ENCODE data around the gene CCNI2. TPM values are rescaled to one million over a fixed set of nuclear protein-coding genes. Genes with fewer than 3 reads are reported as not detected.
A peak's percentile ranks its signal among the peaks of the same experiment; 100 is the strongest.

The CCNI2 gene
- total RNA-seq, 1 experiment from 2014 or later = 8.8 TPM

DNA sequence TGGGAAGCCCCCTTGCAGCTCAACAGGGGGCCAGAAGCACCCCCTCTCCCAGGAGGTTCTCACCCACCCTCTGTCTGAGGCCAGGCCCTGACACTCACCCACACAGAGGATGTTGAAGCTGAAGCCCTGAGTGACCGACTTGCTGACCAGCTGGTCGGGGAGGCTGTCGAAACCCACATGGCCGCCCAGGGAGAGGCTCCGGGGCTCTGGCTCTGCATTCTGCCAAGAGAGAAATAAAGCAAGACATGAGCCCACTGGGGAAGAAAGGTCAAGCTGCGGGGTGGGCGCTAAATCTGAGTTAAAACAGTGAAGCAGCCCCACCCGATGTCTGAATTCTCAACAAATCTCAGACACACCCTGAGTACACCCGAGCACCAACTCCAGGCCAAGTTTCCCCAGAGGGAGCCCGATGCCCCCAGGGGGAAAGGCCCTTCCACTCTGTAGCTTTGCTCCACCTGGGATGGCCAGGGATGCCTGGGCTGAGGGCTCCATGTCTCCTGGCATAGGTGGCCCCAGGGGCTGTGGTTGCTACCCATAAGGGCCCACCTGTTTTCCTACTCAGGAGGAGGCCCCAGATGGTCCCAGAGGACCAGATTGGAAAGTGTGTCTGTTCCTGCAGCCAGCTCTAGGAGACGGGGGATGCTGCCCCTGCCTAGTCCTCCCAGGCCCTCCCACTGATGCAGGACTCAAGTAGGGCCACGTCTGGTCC lies 18.2 kb downstream of the CCNI2 start:
- no peak for DNase-seq (ENCODE audit: low spot score)

DNA sequence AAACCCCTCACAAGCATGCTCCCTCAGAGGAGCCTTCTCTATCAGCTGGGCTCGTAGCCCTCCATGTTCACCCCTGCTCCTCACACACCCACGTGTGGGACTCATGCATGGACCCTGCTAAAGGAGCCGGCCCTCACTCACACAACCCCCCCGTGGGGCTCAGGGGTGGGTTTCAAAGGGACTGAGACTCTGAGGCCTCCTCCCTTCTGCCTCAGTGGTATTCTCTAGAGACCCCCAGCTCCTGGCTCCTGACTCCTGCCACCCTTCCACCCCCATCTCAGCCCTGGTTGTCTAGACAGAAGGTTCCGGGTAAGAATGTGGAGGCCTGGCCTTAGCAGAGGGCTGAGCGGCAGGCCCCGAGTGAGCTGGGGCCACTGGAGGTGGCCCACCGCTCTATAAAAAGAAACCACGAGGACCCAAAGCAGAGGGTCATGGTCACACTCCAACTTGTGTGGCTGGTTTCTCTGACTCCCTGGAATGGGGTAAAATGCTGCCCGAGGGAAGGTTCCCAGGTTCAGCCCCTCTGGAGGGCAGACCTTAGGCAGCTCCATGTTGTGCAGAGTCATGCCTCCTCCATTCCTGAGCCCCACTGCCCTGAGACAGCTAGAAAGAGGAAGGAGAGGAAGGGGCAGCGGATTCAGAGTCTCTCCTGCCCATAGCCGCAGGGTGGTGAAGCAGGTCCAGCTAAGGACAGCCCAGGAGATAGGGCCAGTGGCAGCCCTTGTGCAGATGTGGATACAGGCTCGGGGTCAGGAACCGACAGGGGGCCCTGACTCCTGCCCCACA lies 19.0 kb downstream of the CCNI2 start:
- no peak for DNase-seq (ENCODE audit: low spot score)

DNA sequence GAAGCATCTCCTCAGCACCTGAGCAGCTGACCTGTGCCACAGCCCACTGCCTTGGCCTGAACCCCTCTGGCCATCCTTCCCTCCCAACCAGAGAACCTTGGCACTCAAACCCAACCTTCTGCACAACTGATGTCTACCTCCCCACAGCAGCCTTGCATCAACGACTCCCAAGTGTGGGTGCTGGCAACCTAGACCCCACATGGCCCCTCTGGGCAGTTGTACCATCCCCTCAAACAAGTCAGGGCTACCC lies 19.5 kb downstream of the CCNI2 start:
- DNase-seq (ENCODE audit: low spot score) = no peak

DNA sequence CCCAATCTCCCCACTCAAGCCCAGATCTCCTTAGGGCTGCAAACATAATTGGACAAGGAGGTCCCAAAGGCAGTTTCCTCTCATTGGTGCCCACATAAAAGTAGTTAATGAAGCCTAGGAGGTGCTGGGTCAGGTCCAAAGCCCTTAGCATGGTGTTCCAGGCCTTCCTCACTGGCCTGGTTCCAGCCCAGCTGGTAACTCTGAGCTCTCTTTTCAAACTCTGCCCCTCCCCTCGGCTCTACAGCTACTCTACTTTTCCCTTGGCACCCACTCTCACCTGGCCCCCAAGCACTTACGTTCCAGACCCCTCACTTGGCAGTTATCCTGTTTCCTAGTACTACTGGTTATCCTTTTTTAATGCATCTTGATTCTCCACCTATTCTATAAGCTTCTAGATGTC lies 19.9 kb downstream of the CCNI2 start:
- DNase-seq (ENCODE audit: low spot score) = no peak

DNA sequence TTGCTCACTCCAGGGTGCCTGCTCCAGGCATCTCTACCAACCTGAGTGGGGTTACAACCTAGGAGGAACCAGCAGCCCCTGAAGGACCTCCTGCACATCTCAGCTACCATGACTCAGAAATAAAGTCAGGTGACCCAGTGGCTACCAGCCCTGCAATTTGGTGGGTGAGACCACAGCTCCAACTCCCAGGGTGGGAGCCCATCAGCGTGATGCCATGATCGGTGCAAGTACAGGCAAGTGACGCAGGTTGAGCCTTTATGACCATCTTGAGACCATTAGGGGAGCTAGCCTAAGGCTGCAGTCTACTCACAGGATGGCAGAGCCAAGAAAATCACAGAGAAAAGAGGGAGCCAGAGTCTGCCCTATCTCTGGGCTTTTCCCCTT lies 21.3 kb downstream of the CCNI2 start:
- no peak for DNase-seq (ENCODE audit: low spot score)

DNA sequence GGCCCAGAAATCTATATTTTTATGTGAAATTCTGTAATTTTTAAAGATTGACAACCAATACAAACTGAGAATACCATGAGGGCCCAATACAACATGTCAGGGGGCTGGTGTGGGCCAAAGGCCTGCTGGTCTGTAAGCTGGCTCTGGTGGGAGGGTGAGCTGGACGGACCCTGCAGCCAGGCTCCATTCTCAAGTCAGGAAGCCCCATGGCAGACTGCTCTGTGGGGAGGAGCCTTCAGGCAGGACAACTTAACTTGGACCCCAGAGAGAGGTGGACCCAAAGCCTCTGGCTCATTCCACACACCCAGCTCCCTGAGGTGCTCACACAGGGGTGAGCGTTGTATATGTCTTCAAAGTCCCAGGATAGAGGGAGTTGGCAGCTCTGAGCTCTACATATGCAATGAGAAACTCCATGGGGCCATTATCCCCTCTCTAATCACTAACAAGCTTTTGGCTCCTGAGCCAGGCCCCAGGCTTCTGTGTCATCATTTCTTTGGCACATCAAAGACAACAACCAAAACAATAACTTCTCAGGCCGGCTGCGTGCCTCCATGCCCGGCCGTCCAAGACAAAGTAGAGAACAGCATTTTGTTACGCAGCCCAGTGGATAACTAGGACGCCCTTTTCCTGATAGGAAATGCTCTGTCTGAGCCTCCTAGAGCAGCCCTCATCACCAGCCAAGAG lies 23.4 kb downstream of the CCNI2 start:
- DNase-seq (ENCODE audit: low spot score) = no peak

DNA sequence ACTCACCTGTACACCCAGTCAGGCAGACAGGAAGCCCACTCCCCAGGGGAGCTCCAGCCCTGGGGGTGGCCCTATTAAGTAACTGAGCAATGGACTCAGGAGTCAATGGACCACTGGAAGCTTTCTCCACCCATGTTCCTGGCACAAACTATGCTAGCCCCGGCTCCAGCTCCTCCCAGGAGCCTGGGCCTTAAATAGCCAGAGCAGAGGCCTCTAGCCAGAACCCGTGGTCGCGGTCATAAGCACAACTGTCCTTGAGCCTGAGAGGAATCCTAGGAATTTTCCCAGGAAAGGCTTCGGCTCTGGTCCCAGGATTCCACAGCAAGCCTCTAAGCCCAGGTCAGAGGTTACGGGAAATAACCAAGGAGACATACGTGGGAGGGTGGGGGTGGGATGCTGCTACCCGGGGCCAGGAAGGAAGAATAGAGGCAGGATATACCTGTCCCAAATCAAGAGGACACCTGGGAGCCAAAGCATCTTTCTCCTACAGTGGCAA lies 24.3 kb downstream of the CCNI2 start:
- DNase-seq (ENCODE audit: low spot score) = no peak

DNA sequence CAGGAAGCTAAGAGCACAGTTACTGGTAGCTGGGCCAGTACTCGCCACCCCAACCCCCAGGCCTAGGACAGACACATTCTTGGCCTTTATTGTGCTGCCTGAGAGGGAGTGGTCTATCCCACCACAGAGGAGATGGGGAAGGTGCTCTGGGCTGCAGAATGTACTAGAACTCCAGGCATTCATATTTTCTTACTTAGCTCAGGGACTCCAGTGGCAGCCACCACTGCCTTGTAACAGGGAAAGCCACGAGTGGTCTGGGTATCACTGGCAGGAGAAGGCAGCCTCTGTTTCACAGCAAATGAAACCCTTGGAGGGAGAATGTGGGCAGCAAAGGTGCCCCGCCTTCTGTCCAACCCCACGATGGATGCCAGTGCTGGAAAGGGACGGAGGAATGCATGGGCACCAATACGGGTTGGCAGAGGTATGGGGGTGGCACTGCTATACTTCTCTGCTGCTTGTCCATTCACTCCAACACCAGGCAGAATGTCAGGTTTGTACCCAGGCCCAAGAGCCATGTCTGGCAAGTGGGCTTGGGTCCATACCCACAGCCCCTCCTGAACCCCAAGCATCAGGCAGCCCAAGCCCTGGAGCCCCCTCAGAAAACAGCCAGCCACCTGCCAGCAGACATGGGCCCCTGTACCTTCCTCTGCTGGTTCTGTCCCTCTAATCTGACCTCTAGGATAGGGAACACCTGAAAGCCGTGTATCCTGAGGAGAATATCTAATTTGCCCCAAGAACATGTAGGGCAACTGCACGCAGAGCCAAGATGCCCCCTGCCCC lies 25.3 kb downstream of the CCNI2 start:
- DNase-seq (ENCODE audit: low spot score) = no peak

DNA sequence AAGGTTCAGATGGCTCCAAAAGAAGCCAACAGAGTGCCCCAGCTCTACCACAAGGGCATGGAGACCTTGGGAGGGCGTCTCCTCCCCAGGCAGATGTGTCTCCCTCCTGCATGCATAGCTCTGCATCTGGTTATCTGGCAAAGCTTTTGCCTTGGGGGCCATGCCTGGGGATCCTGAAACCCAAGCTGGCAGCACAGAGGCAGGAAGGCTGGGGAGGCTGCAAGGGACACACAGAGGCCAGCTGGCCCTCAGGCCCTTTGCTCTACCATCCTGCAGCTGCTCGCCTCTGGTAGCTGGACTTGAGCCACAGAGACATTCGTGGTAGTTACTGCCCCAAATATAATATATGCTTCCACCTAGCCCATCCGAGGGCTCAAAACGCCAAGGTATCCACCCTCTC lies 25.9 kb downstream of the CCNI2 start:
- no peak for DNase-seq (ENCODE audit: low spot score)

DNA sequence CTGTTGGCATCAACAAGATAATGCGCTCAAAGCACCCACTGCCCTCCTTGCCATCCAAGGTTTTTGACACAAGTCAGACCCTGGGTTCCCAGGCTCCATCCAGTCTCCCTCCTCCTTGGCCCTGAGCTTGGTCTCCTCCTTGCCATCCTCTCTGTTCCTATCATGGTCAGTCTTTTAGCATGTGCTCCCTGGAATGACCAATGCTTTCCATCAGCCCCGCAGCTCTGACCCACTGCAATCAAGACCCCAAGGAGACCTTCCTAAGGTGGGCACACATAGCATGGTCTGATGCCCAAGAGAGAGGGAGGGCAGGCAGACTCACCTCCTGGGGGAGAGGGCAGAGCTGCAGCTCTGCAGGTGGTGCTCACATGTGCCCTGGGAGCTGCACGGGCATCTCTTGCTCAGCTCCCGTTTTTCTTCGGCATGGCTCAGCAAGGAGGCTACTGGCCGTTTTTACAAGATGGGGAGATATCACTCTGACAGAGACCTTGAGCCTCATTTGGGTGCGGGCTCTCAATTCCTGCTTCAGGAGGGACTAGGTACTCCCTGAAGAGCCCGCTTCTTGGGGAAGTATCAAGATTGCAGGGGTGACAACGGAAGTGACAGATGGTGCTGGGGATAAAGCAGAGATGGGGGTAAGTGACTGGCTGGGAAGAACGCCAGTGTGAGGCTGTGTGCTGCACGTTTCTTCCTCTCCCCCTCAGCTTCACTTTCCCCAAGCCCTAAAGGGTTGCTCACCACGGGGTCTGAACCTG lies 26.6 kb downstream of the CCNI2 start:
- DNase-seq (ENCODE audit: low spot score) = no peak

DNA sequence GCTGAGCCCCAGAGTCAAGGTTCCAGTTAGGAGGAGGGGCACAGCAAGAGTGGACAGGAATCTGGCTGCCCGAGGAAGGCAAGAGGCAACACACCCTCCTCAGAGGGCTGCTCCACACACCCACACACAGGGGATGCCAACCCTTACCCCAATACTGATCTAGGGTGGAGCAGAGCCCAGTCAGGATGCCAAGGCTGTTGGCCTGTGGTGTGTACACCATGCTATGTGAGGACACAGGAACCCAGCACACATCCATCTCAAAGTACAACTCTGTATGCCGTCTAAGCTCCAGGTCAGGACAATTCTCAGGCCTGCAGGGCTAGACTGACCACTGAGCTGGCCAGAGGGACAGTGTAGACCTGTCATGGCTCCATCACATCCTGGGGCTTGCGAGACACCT lies 27.2 kb downstream of the CCNI2 start:
- peak; percentile 60 for DNase-seq (ENCODE audit: low spot score)

DNA sequence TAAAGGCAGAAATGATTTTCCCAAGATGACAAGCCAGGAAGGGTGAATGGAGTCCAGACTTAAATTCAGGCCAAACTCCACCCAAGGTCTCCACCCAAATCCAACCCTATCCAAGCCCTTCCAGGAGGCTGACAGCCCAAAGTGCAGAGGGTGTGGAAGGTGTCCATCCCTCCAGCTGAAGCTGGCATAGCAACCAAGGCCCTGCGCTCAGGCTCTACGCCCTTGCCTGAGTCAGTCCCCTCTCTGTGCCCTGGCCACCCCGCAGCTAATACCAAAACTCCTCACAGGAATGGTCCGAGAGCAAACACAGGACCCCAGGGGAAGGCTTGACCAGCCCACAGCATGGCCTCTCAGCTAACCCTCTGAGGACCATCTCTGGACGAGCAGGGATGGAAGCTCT lies 27.7 kb downstream of the CCNI2 start:
- DNase-seq (ENCODE audit: low spot score) = no peak

DNA sequence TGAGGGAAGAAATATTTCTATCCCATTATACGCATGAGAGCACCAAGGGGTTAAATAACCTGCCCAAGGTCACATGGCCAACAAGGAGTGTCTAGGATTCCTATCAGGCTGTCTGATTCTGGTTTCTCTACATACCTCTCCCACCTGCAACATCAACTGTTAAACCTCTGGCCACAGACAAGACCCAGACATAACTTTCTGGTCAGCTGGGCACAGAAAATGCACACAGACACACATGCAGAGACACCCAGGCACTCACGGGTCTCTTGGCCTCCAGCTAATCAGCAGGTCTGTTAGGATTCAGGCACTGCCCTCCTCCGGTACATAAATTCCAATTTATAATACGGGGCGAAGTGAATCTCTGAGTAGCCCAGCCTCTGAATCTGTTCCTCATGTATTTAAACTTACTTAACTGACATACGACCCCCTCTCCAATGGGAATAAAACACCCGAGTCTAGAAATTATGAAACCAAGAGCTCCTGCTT lies 28.3 kb downstream of the CCNI2 start:
- DNase-seq (ENCODE audit: low spot score) = peak; percentile 52

DNA sequence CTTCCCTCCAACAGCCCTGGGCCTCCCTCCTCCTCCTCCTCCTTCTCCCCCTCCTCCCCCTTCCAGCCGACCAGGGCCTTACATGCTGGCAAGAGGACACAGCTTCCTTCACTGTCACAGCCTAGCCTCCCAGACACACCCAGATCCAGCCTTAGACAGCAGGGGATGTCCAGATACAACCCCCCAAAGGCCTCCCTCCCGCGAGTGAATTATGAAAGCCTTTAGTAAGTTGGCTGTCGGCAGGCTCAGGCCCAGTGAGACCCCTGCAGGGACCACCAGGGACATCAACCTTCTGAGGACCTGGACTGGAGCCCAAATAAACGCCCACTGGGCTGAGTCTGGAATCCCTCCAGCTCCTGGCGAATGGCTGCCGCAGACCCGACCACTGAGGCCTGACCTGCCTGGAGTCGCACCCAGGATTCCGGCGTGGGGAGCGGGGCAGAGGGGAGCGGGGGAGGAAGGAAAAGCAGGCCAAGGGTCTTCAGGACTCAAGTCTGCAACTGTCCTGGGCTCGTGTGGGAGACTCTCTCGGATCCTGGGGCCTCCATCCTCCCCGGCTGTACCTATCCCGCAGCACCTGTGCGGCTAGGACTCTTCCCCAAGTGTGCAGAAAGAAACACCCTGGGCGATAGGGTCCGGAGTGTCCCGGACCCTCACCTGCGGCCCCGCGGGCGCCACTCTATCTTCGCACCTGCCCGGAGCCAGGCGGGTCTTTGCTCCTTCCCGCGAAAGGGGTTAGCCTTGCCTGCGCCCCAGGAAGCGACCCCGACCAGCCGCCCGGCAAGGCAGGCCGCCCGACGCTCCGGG lies 29.1 kb downstream of the CCNI2 start:
- DNase-seq (ENCODE audit: low spot score) = peak; percentile 30

DNA sequence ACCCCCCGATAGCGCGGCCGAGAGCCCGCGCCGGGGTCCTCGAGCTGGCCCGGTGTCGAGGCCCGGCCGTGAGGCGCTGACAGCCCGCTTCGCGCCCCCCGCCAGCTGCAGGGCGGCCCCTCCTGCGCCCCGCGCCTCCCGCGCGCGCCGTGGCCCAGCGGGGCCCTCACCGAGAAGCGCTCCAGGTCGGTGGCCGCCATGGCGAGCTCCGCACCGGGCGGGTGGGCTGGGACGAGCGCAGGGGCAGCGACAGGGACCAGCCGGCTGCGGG lies 29.6 kb downstream of the CCNI2 start:
- DNase-seq (ENCODE audit: low spot score) = no peak

DNA sequence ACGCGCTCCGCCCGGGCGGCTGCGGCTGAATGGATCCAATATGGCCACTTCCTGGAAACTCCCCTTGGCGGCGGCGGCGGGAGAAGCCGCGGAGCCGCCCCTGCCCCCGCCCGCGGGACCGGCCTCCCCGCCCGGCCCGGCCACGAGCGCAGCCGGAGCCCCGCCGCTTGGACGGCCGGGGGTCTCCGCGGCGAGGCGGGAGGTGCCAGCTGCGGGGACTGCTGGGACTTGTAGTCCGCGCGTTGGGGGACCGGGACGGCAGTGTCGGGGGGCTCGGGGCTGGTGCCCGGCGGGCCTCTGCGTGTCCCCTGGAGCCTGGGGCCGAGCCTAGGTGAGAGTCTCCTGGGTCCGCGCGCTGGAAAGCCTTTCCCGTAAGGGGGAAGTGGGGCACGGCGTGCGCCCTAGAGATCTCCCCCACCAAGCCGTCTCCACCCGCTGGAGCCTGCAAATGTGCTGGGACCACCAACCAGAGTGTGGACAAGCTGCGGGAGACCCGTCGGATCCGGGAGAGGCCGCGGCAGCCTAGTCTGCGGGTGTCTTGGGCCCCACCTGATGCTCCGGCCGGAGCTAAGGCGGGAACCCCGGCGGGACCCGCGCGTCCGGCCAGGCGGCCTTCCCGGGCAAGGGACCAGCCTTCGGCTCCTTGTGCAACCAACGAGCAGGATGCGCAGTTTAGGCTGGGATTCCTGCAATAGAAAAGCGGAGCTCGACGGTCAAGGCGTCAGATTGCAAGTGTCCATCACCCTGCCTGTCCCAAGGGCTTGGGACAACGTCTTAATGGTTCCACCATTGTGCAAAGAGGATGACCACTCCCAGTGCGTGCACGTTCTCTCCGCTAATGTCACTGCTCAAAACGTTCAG lies 30.2 kb downstream of the CCNI2 start, which contains the start of gene SEPTIN8:
SEPTIN8 (minus strand) TSS at position 31 of the 861 bp plus-strand sequence. CDS start 102 bp downstream, outside the sequence.
- DNase-seq (ENCODE audit: low spot score) = peak; percentile 31

DNA sequence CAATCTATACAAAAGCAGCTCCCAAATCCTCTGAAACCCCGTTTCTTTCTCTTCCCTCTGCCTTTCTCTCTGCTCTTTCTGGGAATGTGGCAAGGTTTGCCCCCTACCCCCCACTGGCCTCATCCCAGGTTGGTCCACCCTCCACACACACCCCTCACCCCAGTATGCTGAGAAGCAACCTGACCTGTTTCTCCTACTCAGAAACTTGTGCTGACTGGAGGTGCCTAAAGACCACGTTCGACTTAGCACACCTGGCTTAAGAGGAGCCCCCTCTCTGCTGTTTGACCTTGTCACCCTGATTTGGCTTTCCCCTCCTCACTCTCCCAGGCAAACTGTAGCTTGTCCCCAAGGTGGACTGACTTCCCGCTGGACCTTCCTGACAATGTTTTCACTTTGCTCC lies 30.9 kb downstream of the CCNI2 start:
- no peak for DNase-seq (ENCODE audit: low spot score)

DNA sequence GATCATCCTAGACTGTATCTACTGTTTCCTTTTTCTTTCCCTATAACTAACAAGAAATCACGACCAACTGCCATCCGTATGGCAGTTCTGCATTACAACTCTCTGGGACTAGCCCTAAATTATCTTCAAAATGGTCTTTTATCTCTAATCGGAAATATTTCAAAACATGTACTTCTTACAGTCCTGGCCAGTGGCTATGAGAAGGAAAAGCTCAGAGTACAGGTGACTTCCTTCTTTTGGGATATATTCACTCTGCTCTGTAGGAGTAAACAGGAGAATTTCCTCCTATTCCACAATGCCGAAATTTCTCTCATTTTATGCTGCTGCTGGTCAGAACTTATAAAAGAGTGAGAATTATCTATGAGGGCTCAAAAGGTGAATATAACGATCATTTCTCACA lies 31.6 kb downstream of the CCNI2 start:
- no peak for DNase-seq (ENCODE audit: low spot score)

DNA sequence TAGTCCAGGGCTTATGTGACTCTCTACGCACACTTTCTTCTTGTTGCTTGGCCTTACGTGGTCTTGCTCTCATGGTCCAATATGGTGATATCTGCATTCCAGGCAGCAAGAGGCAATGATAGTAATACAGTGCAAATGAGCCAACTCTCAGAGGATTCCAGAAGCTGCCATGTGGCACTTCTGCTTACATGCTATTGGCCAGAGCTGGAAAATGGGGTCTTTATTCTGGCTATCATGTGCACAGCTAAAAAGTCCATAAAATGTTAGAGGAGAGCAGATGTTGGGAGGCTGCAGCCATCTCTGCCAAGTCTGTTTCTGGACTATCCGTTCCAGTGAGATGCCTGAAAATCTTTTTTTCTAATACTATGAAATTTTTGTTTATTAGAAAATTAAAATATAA lies 32.7 kb downstream of the CCNI2 start:
- no peak for DNase-seq (ENCODE audit: low spot score)
